ENCODE results near the gene SEMA4D.

GRCh38 chr9:89483592-89484474 lies 14.1 kb downstream of the SEMA4D start:
- no peak for TF ChIP-seq ZNF274 (IDR thresholded peaks at IDR 0.05; ENCODE audit: low read depth, low read length)
- TF ChIP-seq YY1 (IDR thresholded peaks at IDR 0.05; ENCODE audit: insufficient read depth, insufficient read length) = no peak

All from NT2/D1 (cell line).